ENCODE results near the gene ZNF816.

GRCh38 chr19:52910648-52911047 lies 52.0 kb downstream of the ZNF816 start:
- TF ChIP-seq, protein P1, sequence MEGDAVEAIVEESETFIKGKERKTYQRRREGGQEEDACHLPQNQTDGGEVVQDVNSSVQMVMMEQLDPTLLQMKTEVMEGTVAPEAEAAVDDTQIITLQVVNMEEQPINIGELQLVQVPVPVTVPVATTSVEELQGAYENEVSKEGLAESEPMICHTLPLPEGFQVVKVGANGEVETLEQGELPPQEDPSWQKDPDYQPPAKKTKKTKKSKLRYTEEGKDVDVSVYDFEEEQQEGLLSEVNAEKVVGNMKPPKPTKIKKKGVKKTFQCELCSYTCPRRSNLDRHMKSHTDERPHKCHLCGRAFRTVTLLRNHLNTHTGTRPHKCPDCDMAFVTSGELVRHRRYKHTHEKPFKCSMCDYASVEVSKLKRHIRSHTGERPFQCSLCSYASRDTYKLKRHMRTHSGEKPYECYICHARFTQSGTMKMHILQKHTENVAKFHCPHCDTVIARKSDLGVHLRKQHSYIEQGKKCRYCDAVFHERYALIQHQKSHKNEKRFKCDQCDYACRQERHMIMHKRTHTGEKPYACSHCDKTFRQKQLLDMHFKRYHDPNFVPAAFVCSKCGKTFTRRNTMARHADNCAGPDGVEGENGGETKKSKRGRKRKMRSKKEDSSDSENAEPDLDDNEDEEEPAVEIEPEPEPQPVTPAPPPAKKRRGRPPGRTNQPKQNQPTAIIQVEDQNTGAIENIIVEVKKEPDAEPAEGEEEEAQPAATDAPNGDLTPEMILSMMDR (IDR thresholded peaks at IDR 0.05; ENCODE audit: poor library complexity): no peak
- TF ChIP-seq EZH2 (IDR thresholded peaks at IDR 0.05; ENCODE audit: borderline replicate concordance) (no peak), EZH2phosphoT487 (IDR thresholded peaks at IDR 0.05; ENCODE audit: low read depth, severe bottlenecking, unreplicated experiment) (no peak)

All from hepatocyte (in vitro differentiated cells).